ENCODE results near the gene CACNA2D1.

- no peak for TF ChIP-seq CTCF (IDR thresholded peaks at IDR 0.05)
- no peak for TF ChIP-seq EP300 (IDR thresholded peaks at IDR 0.05)
Measured at GRCh38 chr7:82079527-82079926, 364.1 kb downstream of the CACNA2D1 start.
